Measurements from ENCODE around the gene UBTD1.

GRCh38 chr10:97538411-97538810 lies 39.7 kb downstream of the UBTD1 start:
- no peak for TF ChIP-seq REST (IDR thresholded peaks at IDR 0.05; ENCODE audit: low read depth)
- TF ChIP-seq EP300 (IDR thresholded peaks at IDR 0.05; ENCODE audit: borderline replicate concordance): no peak
- no peak for TF ChIP-seq FOXM1 (IDR thresholded peaks at IDR 0.05; ENCODE audit: borderline replicate concordance, low read depth)
- TF ChIP-seq TAF1 (IDR thresholded peaks at IDR 0.05; ENCODE audit: low read depth): no peak
- no peak for TF ChIP-seq CREB1 (IDR thresholded peaks at IDR 0.05; ENCODE audit: low read depth)
- TF ChIP-seq TCF12 (IDR thresholded peaks at IDR 0.05; ENCODE audit: low read depth): no peak
